ENCODE results near the gene LARP7.
"Not testable (repeated sequence)": the region's sequence is repeated elsewhere in the genome, so short reads cannot be mapped to it uniquely, and the experiment has no call there.

The LARP7 gene

GRCh38 chr4:112650332-112650731 is 13.4 kb downstream of the LARP7 start:
- no peak for DNase-seq

GRCh38 chr4:112651641-112652040 is 14.7 kb downstream of the LARP7 start:
- DNase-seq: no peak

GRCh38 chr4:112652216-112652615 is 15.3 kb downstream of the LARP7 start:
- no peak for DNase-seq

- DNase-seq: no peak
Measured at GRCh38 chr4:112655270-112655669, 18.3 kb downstream of the LARP7 start.

GRCh38 chr4:112656115-112656514 is 19.2 kb downstream of the LARP7 start:
- not testable (repeated sequence) for DNase-seq

GRCh38 chr4:112664611-112665010 is 27.7 kb downstream of the LARP7 start:
- DNase-seq: no peak

- no peak for DNase-seq
Measured at GRCh38 chr4:112668131-112668530, 31.2 kb downstream of the LARP7 start.

- no peak for DNase-seq
Measured at GRCh38 chr4:112673076-112673475, 36.1 kb downstream of the LARP7 start.

GRCh38 chr4:112673686-112674085 is 36.7 kb downstream of the LARP7 start:
- DNase-seq: no peak

GRCh38 chr4:112674376-112674775 is 37.4 kb downstream of the LARP7 start:
- no peak for DNase-seq

GRCh38 chr4:112677519-112678091 is 40.7 kb downstream of the LARP7 start:
- DNase-seq: no peak

- no peak for DNase-seq
Measured at GRCh38 chr4:112680996-112681395, 44.1 kb downstream of the LARP7 start.

- DNase-seq: no peak
Measured at GRCh38 chr4:112693507-112693906, 56.6 kb downstream of the LARP7 start.

- DNase-seq: no peak
Measured at GRCh38 chr4:112700679-112701078, 63.7 kb downstream of the LARP7 start.

GRCh38 chr4:112702892-112703291 is 65.9 kb downstream of the LARP7 start:
- peak; percentile 30 for DNase-seq

GRCh38 chr4:112704322-112704721 is 67.4 kb downstream of the LARP7 start:
- DNase-seq: no peak

GRCh38 chr4:112704991-112705845 is 68.3 kb downstream of the LARP7 start:
- DNase-seq: peak; percentile 76

GRCh38 chr4:112705891-112706839 is 69.2 kb downstream of the LARP7 start:
- DNase-seq: not testable (repeated sequence)

GRCh38 chr4:112706840-112707207 is 69.9 kb downstream of the LARP7 start:
- DNase-seq: no peak

Measured in fibroblast of skin of right biceps (primary cell).